Loucy (cell line): ENCODE measurements around the gene SHISA6.

Experiments used
- CTCF ChIP-seq: fragments of 200-600 bp; sonication (generic); conservative IDR thresholded peaks from 2 replicates; pipeline ENCODE4 v1.5.1; 2014; ENCODE audit warnings: mild to moderate bottlenecking, antibody characterized with exemption, low read length
- EZH2phosphoT487 ChIP-seq: fragments of 200-600 bp; IDR thresholded peaks from 2 replicates; pipeline ENCODE4 v1.6.1; 2018; ENCODE audit warnings: antibody characterized with exemption, mild to moderate bottlenecking, moderate library complexity, borderline replicate concordance

GRCh38 chr17:11298401-11298800 lies 57.4 kb downstream of the SHISA6 start:
- TF ChIP-seq CTCF = no peak
- TF ChIP-seq EZH2phosphoT487 = no peak
